HCT116 (cell line): ENCODE measurements around the gene PRR15L. TPM values are rescaled to one million over a fixed set of nuclear protein-coding genes. Genes with fewer than 3 reads are reported as not detected.

Source experiments
- ATAC-seq: fragments of 200-7000 bp; cut with Tn5 transposase; 2 replicates; pipeline ENCODE4 v1.9.1; 2020; ENCODE audit warnings: mild to moderate bottlenecking, moderate library complexity
- BruUV-seq: library from RNA; stranded (reverse); fragments of 400-500 nt; replicated peaks from 2 replicates; lab custom pipeline; 2021; lab: Mats Ljungman, UMichigan
- CTCF ChIA-PET: fragments of 300-600 bp; sonication (Branson Sonifier 250); formaldehyde crosslinking; loops from one replicate; lab custom pipeline; 2021; ENCODE audit warnings: antibody characterized with exemption; lab: Charles Lee
- POLR2A ChIA-PET: fragments of 300-600, 350-600 bp; sonication (Branson Sonifier 250); formaldehyde crosslinking; loops from one replicate; lab custom pipeline; 2021; ENCODE audit warnings: antibody characterized with exemption; lab: Charles Lee
- RAD21 ChIA-PET, 2 experiments: fragments of 300-600 bp; sonication (Branson Sonifier 250); formaldehyde crosslinking; loops; one replicate each; lab custom pipeline; 2023; ENCODE audit warnings: low total read pairs in 2 of 2; ENCODE audit not compliant: uncharacterized antibody in 2 of 2, unreplicated experiment in 2 of 2, low non-redundant PET in 1 of 2; lab: Charles Lee
- DNase-seq: peaks from one replicate; pipeline ENCODE4 v3.0.0-alpha.2; 2010; ENCODE audit warnings: low read depth, low spot score
- H2AFZ ChIP-seq: fragments of 200-600 bp; shearing (Covaris generic), sonication (generic); 2 replicates; pipeline ENCODE4 v1.6.1; 2017; ENCODE audit warnings: low read depth, mixed run types, mixed read lengths, antibody characterized with exemption, low read length; ENCODE audit not compliant: poor library complexity, severe bottlenecking
- H3K27ac ChIP-seq: 2 replicates; pipeline ENCODE4 v1.5.1; 2012; ENCODE audit warnings: low read depth, low read length
- H3K27me3 ChIP-seq: fragments of 200-600 bp; sonication (generic); 2 replicates; pipeline ENCODE4 v1.6.1; 2016; ENCODE audit warnings: mixed run types, low read length, mixed read lengths; ENCODE audit not compliant: insufficient read depth
- H3K36me3 ChIP-seq, 2 experiments: fragments of 200-500 bp in 1 of 2; fragments of 200-600 bp in 1 of 2; sonication (Bioruptor generic) in 1 of 2; sonication (generic) in 1 of 2; 2 replicates each; pipeline versions ENCODE4 v1.5.1 to v1.6.1; 2014 to 2016; ENCODE audit warnings: low read length in 2 of 2, inconsistent platforms in 1 of 2, mixed read lengths in 1 of 2, mixed run types in 1 of 2; ENCODE audit not compliant: insufficient read depth in 2 of 2, control insufficient read depth in 1 of 2
- H3K4me1 ChIP-seq, 2 experiments: fragments of 200-600 bp in 1 of 2; sonication (generic) in 1 of 2; 2 replicates each; pipeline versions ENCODE4 v1.5.1 to v1.6.1; 2012 to 2017; ENCODE audit warnings: low read length in 2 of 2, inconsistent platforms in 1 of 2, mild to moderate bottlenecking in 1 of 2, mixed read lengths in 1 of 2, mixed run types in 1 of 2, moderate library complexity in 1 of 2; ENCODE audit not compliant: insufficient read depth in 2 of 2, control insufficient read depth in 1 of 2
- H3K4me2 ChIP-seq: fragments of 200-600 bp; sonication (generic); 2 replicates; pipeline ENCODE4 v1.6.1; 2017; ENCODE audit warnings: mixed run types, low read length, mixed read lengths
- H3K4me3 ChIP-seq, 2 experiments: fragments of 200-600 bp in 1 of 2; sonication (generic) in 1 of 2; replicated peaks in 1 of 2; 2 replicates each; pipeline ENCODE4 v1.5.1; 2011 to 2016; ENCODE audit warnings: low read length in 2 of 2, control low read depth in 1 of 2, low read depth in 1 of 2, mild to moderate bottlenecking in 1 of 2, mixed read lengths in 1 of 2, mixed run types in 1 of 2
- H3K79me2 ChIP-seq: fragments of 200-600 bp; sonication (generic); 2 replicates; pipeline ENCODE4 v1.6.1; 2017; ENCODE audit warnings: mild to moderate bottlenecking, mixed run types, low read length, moderate library complexity, mixed read lengths; ENCODE audit not compliant: insufficient read depth
- H3K9ac ChIP-seq: fragments of 200-600 bp; sonication (generic); 2 replicates; pipeline ENCODE4 v1.6.1; 2016; ENCODE audit warnings: low read length, mixed read lengths
- H3K9me2 ChIP-seq: fragments of 200-600 bp; sonication (generic), shearing (Covaris generic); 2 replicates; pipeline ENCODE4 v1.6.1; 2017; ENCODE audit warnings: mixed run types, mild to moderate bottlenecking, moderate library complexity; ENCODE audit not compliant: insufficient read depth
- H3K9me3 ChIP-seq, 2 experiments: fragments of 200-500 bp in 1 of 2; fragments of 200-600 bp in 1 of 2; sonication (Bioruptor generic) in 1 of 2; sonication (generic) in 1 of 2; 2 replicates each; pipeline ENCODE4 v1.6.1; 2014 to 2017; ENCODE audit warnings: low read length in 2 of 2, mixed read lengths in 2 of 2, inconsistent platforms in 1 of 2, low read depth in 1 of 2, mild to moderate bottlenecking in 1 of 2, mixed run types in 1 of 2, moderate library complexity in 1 of 2; ENCODE audit not compliant: control insufficient read depth in 1 of 2, insufficient read depth in 1 of 2
- H4K20me1 ChIP-seq: fragments of 200-600 bp; sonication (generic), shearing (Covaris generic); 2 replicates; pipeline ENCODE4 v1.6.1; 2017; ENCODE audit warnings: mixed run types, mild to moderate bottlenecking, moderate library complexity; ENCODE audit not compliant: insufficient read depth
- EGR1 ChIP-seq: IDR thresholded peaks from 2 replicates; pipeline ENCODE4 v1.6.1; 2012; ENCODE audit warnings: low read depth
- JUND ChIP-seq: IDR thresholded peaks from 2 replicates; pipeline ENCODE4 v1.6.1; 2012
- POLR2A ChIP-seq: IDR thresholded peaks from 2 replicates; pipeline ENCODE4 v1.7.0; 2011; ENCODE audit warnings: borderline replicate concordance; ENCODE audit not compliant: insufficient read depth, insufficient read length; ENCODE audit errors: extremely low read depth
- SRF ChIP-seq: IDR thresholded peaks from 2 replicates; pipeline ENCODE4 v1.6.1; 2012; ENCODE audit warnings: low read depth
- YY1 ChIP-seq: IDR thresholded peaks from 2 replicates; pipeline ENCODE4 v1.6.1; 2011; ENCODE audit warnings: low read length, low read depth, moderate library complexity, mild to moderate bottlenecking; ENCODE audit not compliant: insufficient replicate concordance; ENCODE audit errors: extremely low read depth
- ZFX ChIP-seq: fragments of 450-650 bp; IDR thresholded peaks from 2 replicates; pipeline ENCODE4 v1.6.1; 2017
- intact Hi-C: fragments of 100-400 bp; cut with micrococcal nuclease; formaldehyde crosslinking; loops from 2 replicates; pipeline ENCODE4 v1.10.0; 2022
- total RNA-seq: library from RNA; stranded (reverse); gene quantifications from one replicate; pipeline ENCODE4 v1.2.1, GENCODE V29; 2021; ENCODE audit not compliant: unreplicated experiment
- TF ChIP-seq, protein P1 (sequence below): IDR thresholded peaks from 2 replicates; pipeline ENCODE4 v1.6.1; 2012
- TF ChIP-seq, protein P2 (sequence below): IDR thresholded peaks from 2 replicates; pipeline ENCODE4 v1.6.1; 2011; ENCODE audit warnings: mild to moderate bottlenecking, low read length, moderate library complexity; ENCODE audit not compliant: insufficient replicate concordance; ENCODE audit errors: extremely low read depth
- TF ChIP-seq, protein P3 (sequence below): IDR thresholded peaks from 2 replicates; pipeline ENCODE4 v1.6.1; 2012

The PRR15L gene
- total RNA-seq, 1 experiment from 2014 or later = 0.34 TPM

DNA sequence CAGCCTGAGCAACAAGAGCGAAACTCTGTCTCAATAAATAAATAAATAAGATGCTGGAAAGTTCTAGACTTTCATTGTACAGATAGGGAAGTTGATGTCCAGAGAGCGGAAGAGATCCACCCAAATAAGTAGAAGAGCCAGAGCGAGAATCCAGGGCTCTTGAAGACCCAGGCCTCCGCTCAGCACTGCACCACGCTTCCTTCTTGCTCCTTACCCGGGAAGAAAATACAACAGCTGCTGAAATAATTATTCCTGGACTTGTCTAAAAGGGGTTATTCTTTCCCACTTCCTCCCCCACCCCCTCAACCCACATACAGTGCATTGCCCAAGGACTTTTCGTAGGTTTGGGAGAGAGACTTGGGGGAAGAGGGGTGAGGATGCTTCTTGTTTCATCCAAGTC, 39.9 kb upstream of the PRR15L start:
- Histone ChIP-seq H3K9me2 (no peaks in the 10 kb centered on the region), H3K4me1 (peaks cover 2 to 15% of the 10 kb centered on the region in 2 experiments), H2AFZ (no peak overlapping the region), H3K79me2 (no peaks in the 10 kb centered on the region), H3K27me3 (no peaks in the 10 kb centered on the region), H3K9me3 (no peaks in the 10 kb centered on the region), H3K4me2 (no peak overlapping the region), H4K20me1 (no peaks in the 10 kb centered on the region)
- POLR2A ChIA-PET = no interaction called here
- CTCF ChIA-PET = interaction anchor here (1.1 kb wide), 1 partner anchor 9 kb away, joined by 5 read pairs; no protein-coding TSS in a partner anchor
- RAD21 ChIA-PET = no interaction called here
- TF ChIP-seq POLR2A = no peak
- TF ChIP-seq, all 23 proteins: peak for 0
- Histone ChIP-seq H3K9ac (no peak overlapping the region), H3K36me3 (no peaks in the 10 kb centered on the region), H3K27ac (no peak overlapping the region), H3K4me3 (no peak overlapping the region)
- BruUV-seq = no TSS peak
- intact Hi-C loops = no loop called here
- DNase-seq (no peak), ATAC-seq (no peak)

DNA sequence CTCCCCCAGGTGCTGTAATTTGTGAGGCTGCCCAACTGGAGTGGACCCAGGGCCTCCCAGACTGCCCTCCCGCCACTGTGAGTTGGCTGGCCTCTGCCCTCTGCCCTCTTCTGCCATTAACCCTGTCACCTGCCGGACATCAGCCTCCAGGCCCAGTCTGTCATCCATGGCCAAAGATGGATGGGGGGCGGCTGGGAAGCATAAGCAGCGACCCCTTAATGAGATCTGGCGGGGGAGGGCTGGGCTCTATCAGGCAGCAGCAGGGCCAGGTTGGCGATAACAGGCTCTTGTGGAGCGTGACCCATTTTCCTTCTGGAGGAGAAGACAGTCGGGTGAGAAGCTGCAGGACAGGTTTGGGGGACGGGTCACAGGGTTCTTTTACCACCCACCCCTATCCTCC, 38.5 kb upstream of the PRR15L start:
- peaks cover 0 to 9% of the 10 kb centered on the region in 2 experiments; a peak in 2 of 4 replicates for H3K4me1 ChIP-seq
- ChIA-PET RAD21 (no interaction called here), CTCF (no interaction called here), POLR2A (no interaction called here)
- no peaks in the 10 kb centered on the region for H3K27me3 ChIP-seq
- intact Hi-C loops = no loop called here
- no peaks in the 10 kb centered on the region for H4K20me1 ChIP-seq
- BruUV-seq = no TSS peak
- ATAC-seq = no peak
- H3K4me3 ChIP-seq = no peak overlapping the region
- DNase-seq = no peak
- H3K9me3 ChIP-seq = no peaks in the 10 kb centered on the region
- H3K9ac ChIP-seq = no peak overlapping the region
- no peaks in the 10 kb centered on the region for H3K79me2 ChIP-seq
- H3K36me3 ChIP-seq = no peaks in the 10 kb centered on the region
- no peak overlapping the region for H2AFZ ChIP-seq
- no peak overlapping the region for H3K27ac ChIP-seq
- H3K9me2 ChIP-seq = no peaks in the 10 kb centered on the region
- H3K4me2 ChIP-seq = no peak overlapping the region
- TF ChIP-seq, protein P1, sequence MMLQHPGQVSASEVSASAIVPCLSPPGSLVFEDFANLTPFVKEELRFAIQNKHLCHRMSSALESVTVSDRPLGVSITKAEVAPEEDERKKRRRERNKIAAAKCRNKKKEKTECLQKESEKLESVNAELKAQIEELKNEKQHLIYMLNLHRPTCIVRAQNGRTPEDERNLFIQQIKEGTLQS = no peak
- TF ChIP-seq, protein P2, sequence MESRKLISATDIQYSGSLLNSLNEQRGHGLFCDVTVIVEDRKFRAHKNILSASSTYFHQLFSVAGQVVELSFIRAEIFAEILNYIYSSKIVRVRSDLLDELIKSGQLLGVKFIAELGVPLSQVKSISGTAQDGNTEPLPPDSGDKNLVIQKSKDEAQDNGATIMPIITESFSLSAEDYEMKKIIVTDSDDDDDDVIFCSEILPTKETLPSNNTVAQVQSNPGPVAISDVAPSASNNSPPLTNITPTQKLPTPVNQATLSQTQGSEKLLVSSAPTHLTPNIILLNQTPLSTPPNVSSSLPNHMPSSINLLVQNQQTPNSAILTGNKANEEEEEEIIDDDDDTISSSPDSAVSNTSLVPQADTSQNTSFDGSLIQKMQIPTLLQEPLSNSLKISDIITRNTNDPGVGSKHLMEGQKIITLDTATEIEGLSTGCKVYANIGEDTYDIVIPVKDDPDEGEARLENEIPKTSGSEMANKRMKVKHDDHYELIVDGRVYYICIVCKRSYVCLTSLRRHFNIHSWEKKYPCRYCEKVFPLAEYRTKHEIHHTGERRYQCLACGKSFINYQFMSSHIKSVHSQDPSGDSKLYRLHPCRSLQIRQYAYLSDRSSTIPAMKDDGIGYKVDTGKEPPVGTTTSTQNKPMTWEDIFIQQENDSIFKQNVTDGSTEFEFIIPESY = no peak
- TF ChIP-seq, protein P3, sequence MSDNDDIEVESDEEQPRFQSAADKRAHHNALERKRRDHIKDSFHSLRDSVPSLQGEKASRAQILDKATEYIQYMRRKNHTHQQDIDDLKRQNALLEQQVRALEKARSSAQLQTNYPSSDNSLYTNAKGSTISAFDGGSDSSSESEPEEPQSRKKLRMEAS = no peak
- TF ChIP-seq EGR1 (no peak), YY1 (no peak), ZFX (no peak), JUND (no peak), SRF (no peak)
